Superior temporal gyrus (tissue), 1 donor: ENCODE measurements around the gene LRRTM4.
"Not testable (repeated sequence)": the region's sequence is repeated elsewhere in the genome, so short reads cannot be mapped to it uniquely, and the experiment has no call there.

Experiments
- DNase-seq: peaks from one replicate; pipeline ENCODE4 v3.0.0-alpha.2; 2016; ENCODE audit errors: extremely low spot score

The LRRTM4 gene

GRCh38 chr2:76870011-76870410, 652.2 kb downstream of the LRRTM4 start:
- DNase-seq: no peak

GRCh38 chr2:76867854-76868253, 654.3 kb downstream of the LRRTM4 start:
- no peak for DNase-seq

GRCh38 chr2:76866464-76866863, 655.7 kb downstream of the LRRTM4 start:
- DNase-seq: no peak

- DNase-seq: no peak
These were observed 659.3 kb downstream of the LRRTM4 start for GRCh38 chr2:76862901-76863300.

- no peak for DNase-seq
These were observed 660.5 kb downstream of the LRRTM4 start for GRCh38 chr2:76861708-76862107.

- DNase-seq: peak; percentile 25
These were observed 671.2 kb downstream of the LRRTM4 start for GRCh38 chr2:76851000-76851399.

GRCh38 chr2:76849086-76849485, 673.1 kb downstream of the LRRTM4 start:
- peak; percentile 63 for DNase-seq

GRCh38 chr2:76839826-76840225, 682.4 kb downstream of the LRRTM4 start:
- DNase-seq: no peak

- no peak for DNase-seq
These were observed 692.6 kb downstream of the LRRTM4 start for GRCh38 chr2:76829374-76830234.

- peak; percentile 72 for DNase-seq
These were observed 695.5 kb downstream of the LRRTM4 start for GRCh38 chr2:76826691-76827090.

- no peak for DNase-seq
These were observed 696.8 kb downstream of the LRRTM4 start for GRCh38 chr2:76825140-76825970.

- DNase-seq: no peak
These were observed 700.4 kb downstream of the LRRTM4 start for GRCh38 chr2:76821731-76822130.

- no peak for DNase-seq
These were observed 709.1 kb downstream of the LRRTM4 start for GRCh38 chr2:76813084-76813483.

- DNase-seq: no peak
These were observed 710.0 kb downstream of the LRRTM4 start for GRCh38 chr2:76812156-76812555.

- no peak for DNase-seq
These were observed 713.0 kb downstream of the LRRTM4 start for GRCh38 chr2:76809136-76809535.

- DNase-seq: no peak
These were observed 713.4 kb downstream of the LRRTM4 start for GRCh38 chr2:76808732-76809131.

- no peak for DNase-seq
These were observed 728.4 kb downstream of the LRRTM4 start for GRCh38 chr2:76793647-76794334.

- DNase-seq: not testable (repeated sequence)
These were observed 740.9 kb downstream of the LRRTM4 start for GRCh38 chr2:76781313-76781712.

- no peak for DNase-seq
These were observed 758.9 kb downstream of the LRRTM4 start for GRCh38 chr2:76763276-76763675.

- no peak for DNase-seq
These were observed 761.8 kb downstream of the LRRTM4 start for GRCh38 chr2:76760367-76760704.

- no peak for DNase-seq
These were observed 762.4 kb downstream of the LRRTM4 start for GRCh38 chr2:76759634-76760366.

- no peak for DNase-seq
These were observed 769.7 kb downstream of the LRRTM4 start for GRCh38 chr2:76752506-76752905.
